ENCODE measurements around the gene SDHD.
"Not testable (repeated sequence)": the region's sequence is repeated elsewhere in the genome, so short reads cannot be mapped to it uniquely, and the experiment has no call there.

SDHD gene

GRCh38 chr11:112086422-112087191 lies at the start of gene SDHD, which contains the start of gene TIMM8B:
SDHD (plus strand) TSS chr11:112086873; CDS start chr11:112086908, 35 bp downstream.
TIMM8B (minus strand) TSS chr11:112086756; CDS start chr11:112086723, 33 bp downstream.
- no peaks in the 10 kb centered on the region for H3K9me3 ChIP-seq (ENCODE audit: control insufficient read depth in 2 of 2, low read length in 2 of 2)
- H3K27ac ChIP-seq (ENCODE audit: low read depth in 2 of 2, low read length in 2 of 2) = peak within 1 kb of the TSS; percentile 68 to 82
- H3K9ac ChIP-seq (ENCODE audit: low read depth in 1 of 2, low read length in 2 of 2) = peak within 1 kb of the TSS; percentile 76 to 84
- H3K4me3 ChIP-seq (ENCODE audit: low read length in 2 of 2) = peak within 1 kb of the TSS; percentile 84 to 98
- H3K4me1 ChIP-seq (ENCODE audit: control insufficient read depth in 2 of 2, insufficient read depth in 2 of 2, low read length in 2 of 2) = peaks cover 23 to 24% of the 10 kb centered on the region in 2 donors
- peaks cover 57 to 64% of the 10 kb centered on the region in 2 donors for H3K36me3 ChIP-seq (ENCODE audit: control insufficient read depth in 2 of 2, insufficient read depth in 2 of 2, low read length in 2 of 2)
- no peaks in the 10 kb centered on the region for H3K27me3 ChIP-seq (ENCODE audit: control insufficient read depth in 2 of 2, insufficient read depth in 2 of 2, low read length in 2 of 2)

DNA sequence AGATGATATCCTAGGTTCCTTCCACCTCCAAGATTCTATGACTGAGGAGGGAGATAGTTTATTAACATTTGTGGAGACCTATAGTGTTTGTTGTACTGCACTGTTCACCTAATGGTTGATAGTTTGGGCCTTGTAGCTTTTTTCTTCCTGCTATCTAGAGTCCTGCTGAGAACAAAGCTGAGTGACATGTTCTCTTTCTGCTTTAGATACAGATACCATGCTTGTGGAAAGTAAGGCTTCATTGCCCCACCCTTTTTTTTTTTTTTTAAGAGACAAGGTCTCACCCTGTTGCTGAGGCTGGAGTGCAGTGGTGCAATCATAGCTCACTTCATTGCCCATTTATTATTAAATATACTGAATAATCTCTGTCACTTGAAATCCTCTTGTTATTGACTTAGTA lies 49.1 kb upstream of the SDHD start:
- Histone ChIP-seq H3K27me3 (ENCODE audit: control insufficient read depth in 2 of 2, insufficient read depth in 2 of 2, low read length in 2 of 2) (no peaks in the 10 kb centered on the region), H3K36me3 (ENCODE audit: control insufficient read depth in 2 of 2, insufficient read depth in 2 of 2, low read length in 2 of 2) (peaks cover 42 to 47% of the 10 kb centered on the region in 2 donors), H3K4me1 (ENCODE audit: control insufficient read depth in 2 of 2, insufficient read depth in 2 of 2, low read length in 2 of 2) (no peaks in the 10 kb centered on the region), H3K27ac (ENCODE audit: low read depth in 2 of 2, low read length in 2 of 2) (no peak overlapping the region), H3K9ac (ENCODE audit: low read depth in 1 of 2, low read length in 2 of 2) (no peak overlapping the region), H3K9me3 (ENCODE audit: control insufficient read depth in 2 of 2, low read length in 2 of 2) (no peaks in the 10 kb centered on the region), H3K4me3 (ENCODE audit: low read length in 2 of 2) (no peak overlapping the region)

DNA sequence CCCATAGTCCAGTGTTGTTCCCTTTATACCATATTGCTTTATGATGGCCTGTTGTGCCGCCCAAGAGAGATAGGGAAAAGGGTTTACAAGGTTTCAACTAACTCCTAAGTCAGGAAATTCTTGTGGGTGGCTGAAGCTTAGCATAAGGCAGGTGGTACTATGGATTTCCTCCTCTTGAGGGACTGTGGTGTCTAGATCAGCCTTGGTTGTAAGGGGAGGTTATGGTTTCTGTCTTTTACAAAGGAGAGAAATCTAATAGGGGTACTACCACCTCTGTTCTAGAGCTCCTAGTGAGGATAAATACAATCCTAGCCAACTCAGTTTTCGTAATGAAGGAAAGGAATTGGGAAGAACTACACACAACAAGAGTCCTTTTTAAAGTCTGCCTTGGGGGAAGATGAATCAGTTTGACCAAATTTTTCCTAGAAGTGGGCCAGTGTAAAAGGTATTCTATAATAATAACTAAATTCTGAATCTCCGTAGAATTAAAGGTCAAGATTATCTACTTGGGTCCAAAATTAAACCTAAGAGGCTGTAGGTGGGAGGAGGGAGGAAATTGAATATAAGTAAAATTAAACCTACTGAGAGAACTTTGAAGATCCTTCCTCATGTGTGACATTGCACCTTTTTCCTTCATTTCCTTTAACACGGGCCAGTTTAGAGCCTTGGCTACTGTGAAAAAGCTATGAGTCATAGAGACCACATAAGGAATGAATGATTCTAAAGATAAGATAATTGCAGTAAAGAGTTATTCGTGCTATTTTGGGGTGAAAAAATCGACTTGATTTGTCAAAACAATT lies 44.3 kb upstream of the SDHD start:
- no peak overlapping the region for H3K9ac ChIP-seq (ENCODE audit: low read depth in 1 of 2, low read length in 2 of 2)
- no peak overlapping the region for H3K4me3 ChIP-seq (ENCODE audit: low read length in 2 of 2)
- H3K36me3 ChIP-seq (ENCODE audit: control insufficient read depth in 2 of 2, insufficient read depth in 2 of 2, low read length in 2 of 2) = peaks cover 45 to 53% of the 10 kb centered on the region in 2 donors
- no peaks in the 10 kb centered on the region for H3K4me1 ChIP-seq (ENCODE audit: control insufficient read depth in 2 of 2, insufficient read depth in 2 of 2, low read length in 2 of 2)
- H3K27ac ChIP-seq (ENCODE audit: low read depth in 2 of 2, low read length in 2 of 2) = no peak overlapping the region
- H3K27me3 ChIP-seq (ENCODE audit: control insufficient read depth in 2 of 2, insufficient read depth in 2 of 2, low read length in 2 of 2) = no peaks in the 10 kb centered on the region
- no peaks in the 10 kb centered on the region for H3K9me3 ChIP-seq (ENCODE audit: control insufficient read depth in 2 of 2, low read length in 2 of 2)

- H3K4me3 ChIP-seq (ENCODE audit: low read length in 2 of 2) = no peak overlapping the region
- H3K9me3 ChIP-seq (ENCODE audit: control insufficient read depth in 2 of 2, low read length in 2 of 2) = no peaks in the 10 kb centered on the region
- H3K36me3 ChIP-seq (ENCODE audit: control insufficient read depth in 2 of 2, insufficient read depth in 2 of 2, low read length in 2 of 2) = peaks cover 40 to 54% of the 10 kb centered on the region in 2 donors
- H3K4me1 ChIP-seq (ENCODE audit: control insufficient read depth in 2 of 2, insufficient read depth in 2 of 2, low read length in 2 of 2) = no peaks in the 10 kb centered on the region
- no peak overlapping the region for H3K9ac ChIP-seq (ENCODE audit: low read depth in 1 of 2, low read length in 2 of 2)
- H3K27ac ChIP-seq (ENCODE audit: low read depth in 2 of 2, low read length in 2 of 2) = no peak overlapping the region
- no peaks in the 10 kb centered on the region for H3K27me3 ChIP-seq (ENCODE audit: control insufficient read depth in 2 of 2, insufficient read depth in 2 of 2, low read length in 2 of 2)
Observed at GRCh38 chr11:112042961-112043304, 43.7 kb upstream of the SDHD start.

- peaks cover 31 to 45% of the 10 kb centered on the region in 2 donors for H3K36me3 ChIP-seq (ENCODE audit: control insufficient read depth in 2 of 2, insufficient read depth in 2 of 2, low read length in 2 of 2)
Observed at GRCh38 chr11:112044961-112045360, 41.7 kb upstream of the SDHD start.

DNA sequence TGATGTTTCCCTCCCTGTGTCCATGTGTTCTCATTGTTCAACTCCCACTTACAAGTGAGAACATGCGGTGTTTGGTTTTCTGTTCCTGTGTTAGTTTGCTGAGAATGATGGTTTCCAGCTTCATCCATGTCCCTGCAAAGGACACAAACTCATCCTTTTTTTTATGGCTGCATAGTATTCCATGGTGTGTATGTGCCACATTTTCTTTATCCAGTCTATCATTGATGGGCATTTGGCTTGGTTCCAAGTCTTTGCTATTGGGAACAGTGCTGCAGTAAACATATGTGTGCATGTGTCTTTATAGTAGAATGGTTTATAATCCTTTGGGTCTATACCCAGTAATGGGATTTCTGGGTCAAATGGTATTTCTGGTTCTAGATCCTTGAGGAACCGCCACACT lies 40.0 kb upstream of the SDHD start:
- not testable (repeated sequence) for H3K9ac ChIP-seq (ENCODE audit: low read depth in 1 of 2, low read length in 2 of 2); H3K9me3 ChIP-seq (ENCODE audit: control insufficient read depth in 2 of 2, low read length in 2 of 2); H3K27ac ChIP-seq (ENCODE audit: low read depth in 2 of 2, low read length in 2 of 2); H3K4me3 ChIP-seq (ENCODE audit: low read length in 2 of 2); H3K4me1 ChIP-seq (ENCODE audit: control insufficient read depth in 2 of 2, insufficient read depth in 2 of 2, low read length in 2 of 2); H3K27me3 ChIP-seq (ENCODE audit: control insufficient read depth in 2 of 2, insufficient read depth in 2 of 2, low read length in 2 of 2)
- peaks cover 35 to 36% of the 10 kb centered on the region in 2 donors for H3K36me3 ChIP-seq (ENCODE audit: control insufficient read depth in 2 of 2, insufficient read depth in 2 of 2, low read length in 2 of 2)

More at GRCh38 chr11:112044961-112045360, 41.7 kb upstream of the SDHD start:
- H3K4me1 ChIP-seq (ENCODE audit: control insufficient read depth in 2 of 2, insufficient read depth in 2 of 2, low read length in 2 of 2) = no peaks in the 10 kb centered on the region
- no peak overlapping the region for H3K9ac ChIP-seq (ENCODE audit: low read depth in 1 of 2, low read length in 2 of 2)
- no peak overlapping the region for H3K4me3 ChIP-seq (ENCODE audit: low read length in 2 of 2)
- H3K9me3 ChIP-seq (ENCODE audit: control insufficient read depth in 2 of 2, low read length in 2 of 2) = no peaks in the 10 kb centered on the region
- H3K27ac ChIP-seq (ENCODE audit: low read depth in 2 of 2, low read length in 2 of 2) = no peak overlapping the region
- no peaks in the 10 kb centered on the region for H3K27me3 ChIP-seq (ENCODE audit: control insufficient read depth in 2 of 2, insufficient read depth in 2 of 2, low read length in 2 of 2)

GRCh38 chr11:112048256-112048655 lies 38.4 kb upstream of the SDHD start:
- not testable (repeated sequence) for H3K9ac ChIP-seq (ENCODE audit: low read depth in 1 of 2, low read length in 2 of 2); H3K9me3 ChIP-seq (ENCODE audit: control insufficient read depth in 2 of 2, low read length in 2 of 2); H3K27ac ChIP-seq (ENCODE audit: low read depth in 2 of 2, low read length in 2 of 2); H3K4me3 ChIP-seq (ENCODE audit: low read length in 2 of 2); H3K4me1 ChIP-seq (ENCODE audit: control insufficient read depth in 2 of 2, insufficient read depth in 2 of 2, low read length in 2 of 2); H3K27me3 ChIP-seq (ENCODE audit: control insufficient read depth in 2 of 2, insufficient read depth in 2 of 2, low read length in 2 of 2)
- H3K36me3 ChIP-seq (ENCODE audit: control insufficient read depth in 2 of 2, insufficient read depth in 2 of 2, low read length in 2 of 2) = peaks cover 47 to 48% of the 10 kb centered on the region in 2 donors

DNA sequence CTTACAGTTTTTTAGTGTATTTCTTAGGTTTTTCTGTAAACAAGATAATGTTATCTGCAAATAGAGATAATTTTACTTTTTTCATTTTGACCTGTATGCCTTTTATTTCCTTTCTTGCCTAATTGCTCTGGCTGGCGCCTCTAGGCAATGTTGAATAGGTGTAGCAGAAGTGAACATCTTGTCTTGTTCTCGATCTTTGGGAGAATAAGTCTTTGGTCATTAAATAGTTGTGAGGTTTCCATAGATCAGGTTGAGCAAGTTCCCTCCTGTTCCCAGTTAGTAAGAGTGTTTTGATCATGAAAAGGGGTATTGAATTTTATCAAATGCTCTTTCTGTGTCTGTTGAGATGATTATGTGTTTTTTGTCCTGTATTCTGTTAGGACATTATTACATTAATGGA lies 36.9 kb upstream of the SDHD start:
- H3K4me3 ChIP-seq (ENCODE audit: low read length in 2 of 2) = no peak overlapping the region
- H3K27me3 ChIP-seq (ENCODE audit: control insufficient read depth in 2 of 2, insufficient read depth in 2 of 2, low read length in 2 of 2) = no peaks in the 10 kb centered on the region
- no peaks in the 10 kb centered on the region for H3K9me3 ChIP-seq (ENCODE audit: control insufficient read depth in 2 of 2, low read length in 2 of 2)
- no peak overlapping the region for H3K9ac ChIP-seq (ENCODE audit: low read depth in 1 of 2, low read length in 2 of 2)
- peaks cover 46 to 47% of the 10 kb centered on the region in 2 donors for H3K36me3 ChIP-seq (ENCODE audit: control insufficient read depth in 2 of 2, insufficient read depth in 2 of 2, low read length in 2 of 2)
- no peak overlapping the region for H3K27ac ChIP-seq (ENCODE audit: low read depth in 2 of 2, low read length in 2 of 2)
- H3K4me1 ChIP-seq (ENCODE audit: control insufficient read depth in 2 of 2, insufficient read depth in 2 of 2, low read length in 2 of 2) = no peaks in the 10 kb centered on the region

GRCh38 chr11:112050721-112051120 lies 36.0 kb upstream of the SDHD start:
- H3K4me1 ChIP-seq (ENCODE audit: control insufficient read depth in 2 of 2, insufficient read depth in 2 of 2, low read length in 2 of 2) = no peaks in the 10 kb centered on the region
- peaks cover 37 to 41% of the 10 kb centered on the region in 2 donors for H3K36me3 ChIP-seq (ENCODE audit: control insufficient read depth in 2 of 2, insufficient read depth in 2 of 2, low read length in 2 of 2)
- no peak overlapping the region for H3K27ac ChIP-seq (ENCODE audit: low read depth in 2 of 2, low read length in 2 of 2)
- no peak overlapping the region for H3K9ac ChIP-seq (ENCODE audit: low read depth in 1 of 2, low read length in 2 of 2)
- H3K27me3 ChIP-seq (ENCODE audit: control insufficient read depth in 2 of 2, insufficient read depth in 2 of 2, low read length in 2 of 2) = no peaks in the 10 kb centered on the region
- H3K9me3 ChIP-seq (ENCODE audit: control insufficient read depth in 2 of 2, low read length in 2 of 2) = no peaks in the 10 kb centered on the region
- H3K4me3 ChIP-seq (ENCODE audit: low read length in 2 of 2) = no peak overlapping the region

- Histone ChIP-seq H3K27me3 (ENCODE audit: control insufficient read depth in 2 of 2, insufficient read depth in 2 of 2, low read length in 2 of 2) (no peaks in the 10 kb centered on the region), H3K9me3 (ENCODE audit: control insufficient read depth in 2 of 2, low read length in 2 of 2) (no peaks in the 10 kb centered on the region), H3K4me1 (ENCODE audit: control insufficient read depth in 2 of 2, insufficient read depth in 2 of 2, low read length in 2 of 2) (no peaks in the 10 kb centered on the region), H3K4me3 (ENCODE audit: low read length in 2 of 2) (no peak overlapping the region), H3K9ac (ENCODE audit: low read depth in 1 of 2, low read length in 2 of 2) (no peak overlapping the region), H3K27ac (ENCODE audit: low read depth in 2 of 2, low read length in 2 of 2) (no peak overlapping the region), H3K36me3 (ENCODE audit: control insufficient read depth in 2 of 2, insufficient read depth in 2 of 2, low read length in 2 of 2) (peaks cover 34 to 42% of the 10 kb centered on the region in 2 donors)
Observed at GRCh38 chr11:112051768-112052167, 34.9 kb upstream of the SDHD start.

Measured in mucosa of rectum (tissue), 2 donors.